LNCaP clone FGC (cell line): Measurements from ENCODE around the gene NFE2L2.

Experiments
- DNase-seq: peaks from one replicate; pipeline ENCODE4 v3.0.0-alpha.2; 2011; ENCODE audit warnings: low read depth
- H3K4me3 ChIP-seq: 2 replicates; pipeline ENCODE4 v1.5.1; 2011; ENCODE audit warnings: mild to moderate bottlenecking, low read depth, low read length, control low read depth
- TF ChIP-seq, protein P1 (sequence below): IDR thresholded peaks from 2 replicates; pipeline ENCODE4 v1.5.1; 2012; ENCODE audit warnings: mild to moderate bottlenecking; ENCODE audit not compliant: control insufficient read depth, insufficient read depth; ENCODE audit errors: extremely low read depth

The NFE2L2 gene

DNA sequence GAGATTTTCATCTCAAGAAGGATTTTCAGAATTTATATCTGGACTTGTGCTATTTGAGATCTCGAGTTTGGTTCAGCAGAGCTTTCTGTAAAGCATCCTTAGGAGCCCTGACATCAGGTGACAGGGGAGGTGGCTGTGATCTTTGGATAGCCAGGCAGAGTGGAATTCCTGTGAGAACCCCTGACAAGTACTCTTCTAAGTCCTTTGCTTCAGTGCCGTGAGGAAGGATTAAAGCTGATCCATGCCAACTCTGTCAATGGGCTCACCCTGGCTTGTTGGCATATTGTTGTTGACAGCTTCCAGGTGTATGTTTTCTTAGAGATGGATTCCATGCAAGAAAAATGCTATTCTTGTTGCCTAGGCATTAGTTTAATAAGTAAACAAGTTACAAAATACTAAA, 38.0 kb upstream of the NFE2L2 start:
- TF ChIP-seq, protein P1, sequence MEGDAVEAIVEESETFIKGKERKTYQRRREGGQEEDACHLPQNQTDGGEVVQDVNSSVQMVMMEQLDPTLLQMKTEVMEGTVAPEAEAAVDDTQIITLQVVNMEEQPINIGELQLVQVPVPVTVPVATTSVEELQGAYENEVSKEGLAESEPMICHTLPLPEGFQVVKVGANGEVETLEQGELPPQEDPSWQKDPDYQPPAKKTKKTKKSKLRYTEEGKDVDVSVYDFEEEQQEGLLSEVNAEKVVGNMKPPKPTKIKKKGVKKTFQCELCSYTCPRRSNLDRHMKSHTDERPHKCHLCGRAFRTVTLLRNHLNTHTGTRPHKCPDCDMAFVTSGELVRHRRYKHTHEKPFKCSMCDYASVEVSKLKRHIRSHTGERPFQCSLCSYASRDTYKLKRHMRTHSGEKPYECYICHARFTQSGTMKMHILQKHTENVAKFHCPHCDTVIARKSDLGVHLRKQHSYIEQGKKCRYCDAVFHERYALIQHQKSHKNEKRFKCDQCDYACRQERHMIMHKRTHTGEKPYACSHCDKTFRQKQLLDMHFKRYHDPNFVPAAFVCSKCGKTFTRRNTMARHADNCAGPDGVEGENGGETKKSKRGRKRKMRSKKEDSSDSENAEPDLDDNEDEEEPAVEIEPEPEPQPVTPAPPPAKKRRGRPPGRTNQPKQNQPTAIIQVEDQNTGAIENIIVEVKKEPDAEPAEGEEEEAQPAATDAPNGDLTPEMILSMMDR: no peak
- H3K4me3 ChIP-seq: no peak overlapping the region
- DNase-seq: no peak

DNA sequence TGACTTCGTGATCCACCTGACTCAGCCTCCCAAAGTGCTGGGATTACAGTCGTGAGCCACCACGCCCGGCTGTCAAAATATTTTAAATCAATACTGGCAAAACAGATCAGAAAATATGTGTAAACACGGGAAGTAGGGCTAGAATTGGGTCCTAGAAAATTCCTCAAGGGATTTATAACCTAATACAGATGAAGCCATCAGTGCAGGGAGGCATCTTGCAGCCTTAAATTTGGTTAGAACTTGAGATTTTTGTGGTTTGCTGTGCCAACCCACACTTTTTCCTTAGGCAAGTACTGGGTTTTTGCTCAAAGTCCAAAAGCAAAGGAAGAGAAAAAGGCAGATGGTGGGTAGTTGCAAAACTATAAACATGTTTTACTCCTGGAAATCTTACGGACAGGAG, 33.7 kb upstream of the NFE2L2 start:
- no peak for DNase-seq
- TF ChIP-seq, protein P1: no peak

DNA sequence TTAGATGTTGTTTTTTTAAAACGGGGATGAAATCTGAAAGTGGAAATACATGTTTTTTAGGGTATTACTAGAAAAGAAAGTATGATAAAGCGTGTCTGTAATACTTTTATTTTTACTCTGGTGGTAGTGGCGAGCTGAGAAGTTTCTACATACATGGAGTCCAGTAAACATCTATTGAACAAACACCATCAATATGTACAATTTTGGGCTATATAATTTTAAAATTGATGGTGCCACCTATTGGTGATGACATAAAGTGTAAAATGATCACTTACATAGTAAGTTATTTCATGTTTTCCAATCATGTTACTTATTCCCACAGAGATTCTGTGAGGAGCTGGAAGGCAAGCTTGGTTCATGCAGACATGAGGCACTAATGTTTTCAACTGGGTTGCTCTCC, 31.5 kb upstream of the NFE2L2 start:
- no peak overlapping the region for H3K4me3 ChIP-seq

More for the DNA sequence above, 33.7 kb upstream of the NFE2L2 start:
- no peak overlapping the region for H3K4me3 ChIP-seq

DNA sequence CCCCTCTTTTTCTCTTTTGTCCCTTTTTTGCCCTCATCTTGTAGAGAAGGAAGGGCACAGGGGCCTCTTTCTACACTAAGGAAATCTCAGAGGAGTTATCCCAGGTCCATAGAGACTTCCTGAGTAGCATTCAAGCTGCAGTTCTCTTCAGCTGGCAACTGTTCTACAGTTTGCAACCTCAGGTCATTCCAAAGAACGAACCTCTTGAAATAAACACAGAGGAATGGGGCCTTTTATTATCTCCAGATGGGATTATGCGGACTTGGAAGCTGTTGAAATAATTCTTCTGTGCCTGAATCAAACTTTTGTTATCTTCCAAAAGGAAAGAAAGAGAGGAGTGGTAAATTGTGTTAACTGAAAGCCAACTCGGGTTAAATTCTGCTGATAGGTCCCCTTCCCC, 31.0 kb upstream of the NFE2L2 start:
- DNase-seq: no peak
- TF ChIP-seq, protein P1: no peak
- no peak overlapping the region for H3K4me3 ChIP-seq

More for the DNA sequence above, 31.5 kb upstream of the NFE2L2 start:
- TF ChIP-seq, protein P1: peak; percentile 48
- DNase-seq: peak; percentile 14

DNA sequence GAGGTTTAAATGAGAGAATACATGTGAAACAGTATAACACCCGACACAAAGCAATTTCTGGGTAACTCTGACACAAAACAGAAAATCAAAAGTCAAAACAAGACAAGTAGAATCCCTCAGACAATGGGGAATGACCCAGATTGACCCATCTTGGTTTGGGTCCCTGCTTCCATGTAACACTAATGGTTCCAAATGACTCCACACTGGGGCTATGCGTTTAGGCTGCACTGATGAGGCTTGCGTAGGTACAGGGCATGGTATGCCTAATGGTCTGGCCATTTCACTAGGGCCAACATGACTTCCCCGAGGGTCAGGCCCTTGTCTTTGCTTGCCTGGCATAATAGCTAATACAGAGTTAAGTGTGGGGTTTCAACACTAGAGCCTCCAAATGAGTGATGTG, 27.2 kb upstream of the NFE2L2 start:
- TF ChIP-seq, protein P1: no peak
- no peak for DNase-seq
- no peak overlapping the region for H3K4me3 ChIP-seq

DNA sequence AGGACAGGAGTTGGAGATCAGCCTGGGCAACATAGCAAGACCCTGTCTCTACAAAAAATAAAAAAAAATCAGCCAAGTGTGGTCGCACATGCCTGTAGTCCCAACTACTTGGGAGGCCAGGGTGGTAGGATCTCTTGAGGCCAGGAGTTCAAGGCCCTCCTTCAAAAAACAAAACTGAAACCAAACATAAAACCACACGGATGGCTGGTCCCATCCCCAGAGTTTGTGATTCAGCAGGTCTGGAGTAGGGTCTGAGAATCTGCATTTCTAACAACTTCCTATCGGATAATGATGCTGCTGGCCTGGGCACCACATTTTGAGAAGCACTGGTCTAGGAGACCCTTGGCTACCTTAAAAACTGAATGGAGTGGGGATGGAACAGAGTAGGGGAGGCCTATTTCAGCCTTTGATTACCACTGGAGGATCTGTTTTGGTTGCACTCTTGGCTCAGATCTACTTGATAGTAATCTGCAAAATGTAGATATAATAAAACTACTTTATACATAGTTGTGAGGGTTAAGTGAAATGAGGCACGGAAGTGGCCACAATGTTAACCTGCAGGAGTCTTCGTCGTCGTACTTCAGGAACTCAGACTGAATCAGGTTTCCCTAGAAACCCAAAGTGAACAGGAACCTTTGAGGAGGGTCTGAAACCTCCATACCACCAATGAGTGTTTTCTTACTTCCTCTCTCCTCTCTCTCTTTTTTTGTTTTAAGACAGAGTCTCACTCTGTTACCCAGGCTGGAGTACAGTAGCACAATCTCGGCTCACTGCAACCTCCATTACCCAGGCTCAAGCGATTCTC, 25.5 kb upstream of the NFE2L2 start:
- H3K4me3 ChIP-seq: no peak overlapping the region
- TF ChIP-seq, protein P1: no peak
- no peak for DNase-seq

DNA sequence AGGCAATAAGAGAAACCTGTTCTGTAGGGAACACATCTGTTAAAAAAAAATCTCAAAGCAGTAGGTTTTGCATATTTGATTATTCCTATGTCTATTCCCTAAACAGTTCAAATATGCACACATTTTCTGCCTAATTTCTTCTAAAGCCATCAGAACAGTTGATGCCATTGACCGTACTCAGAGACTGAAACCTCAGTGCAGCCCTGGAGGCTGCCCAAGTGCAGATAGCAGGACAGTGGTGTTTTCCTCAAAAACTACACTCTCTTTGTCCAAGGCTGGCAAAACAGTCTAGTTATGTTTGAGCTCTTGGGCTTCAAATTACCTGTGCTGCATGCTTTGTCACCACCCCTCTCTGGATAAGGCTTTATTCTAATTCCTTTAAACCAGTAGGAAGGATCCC, 23.3 kb upstream of the NFE2L2 start:
- TF ChIP-seq, protein P1: no peak
- DNase-seq: no peak

More for the DNA sequence above, 23.3 kb upstream of the NFE2L2 start:
- H3K4me3 ChIP-seq: no peak overlapping the region
